Type B pancreatic cell (in vitro differentiated cells): ENCODE results near the gene TCF20. TPM values are rescaled to one million over a fixed set of nuclear protein-coding genes. Genes with fewer than 3 reads are reported as not detected.

Experiments
- DNase-seq: peaks from one replicate; pipeline ENCODE4 v3.0.0; 2021; ENCODE audit warnings: mixed read lengths; ENCODE audit not compliant: unreplicated experiment; ENCODE audit errors: extremely low spot score
- H3K27ac Mint-ChIP-seq: 2 replicates; pipeline ENCODE4 v1.8.0; 2021; ENCODE audit warnings: mild to moderate bottlenecking, mixed read lengths
- H3K27me3 Mint-ChIP-seq: 2 replicates; pipeline ENCODE4 v1.8.0; 2021; ENCODE audit warnings: mixed read lengths
- H3K36me3 Mint-ChIP-seq: 2 replicates; pipeline ENCODE4 v1.8.0; 2021; ENCODE audit warnings: mixed read lengths
- H3K4me1 Mint-ChIP-seq: one replicate; pipeline ENCODE4 v1.8.0; 2021; ENCODE audit warnings: mixed read lengths; ENCODE audit not compliant: unreplicated experiment
- H3K4me3 Mint-ChIP-seq: 2 replicates; pipeline ENCODE4 v1.8.0; 2021; ENCODE audit warnings: mild to moderate bottlenecking, mixed read lengths
- H3K9me3 Mint-ChIP-seq: 2 replicates; pipeline ENCODE4 v1.8.0; 2021; ENCODE audit warnings: mixed read lengths
- CTCF ChIP-seq: fragments of 200-600 bp; sonication (generic); conservative IDR thresholded peaks from 2 replicates; pipeline ENCODE4 v1.5.0; 2021; ENCODE audit warnings: antibody characterized with exemption, mild to moderate bottlenecking
- total RNA-seq: library from RNA; stranded (reverse); gene quantifications from 2 replicates; pipeline ENCODE4 v1.2.1, GENCODE V29; 2021; ENCODE audit warnings: low replicate concordance

TCF20 gene
- total RNA-seq, 1 donor from 2014 or later = 65.1 TPM

- Mint-ChIP-seq H3K9me3 (no peaks in the 10 kb centered on the region), H3K27me3 (peaks cover 43% of the 10 kb centered on the region), H3K36me3 (no peaks in the 10 kb centered on the region), H3K4me3 (peak overlapping the region; percentile 79), H3K27ac (peak overlapping the region; percentile 54), H3K4me1 (peaks cover 15% of the 10 kb centered on the region)
- no peak for TF ChIP-seq CTCF
- no peak for DNase-seq
These were observed 12.5 kb upstream of the TCF20 start for GRCh38 chr22:42282943-42283277.

- Mint-ChIP-seq H3K4me3 (peak overlapping the region; percentile 79), H3K27ac (peak overlapping the region; percentile 54), H3K9me3 (no peaks in the 10 kb centered on the region), H3K36me3 (no peaks in the 10 kb centered on the region), H3K27me3 (peaks cover 46% of the 10 kb centered on the region), H3K4me1 (peaks cover 15% of the 10 kb centered on the region)
- no peak for DNase-seq
- TF ChIP-seq CTCF = no peak
These were observed 11.9 kb upstream of the TCF20 start for GRCh38 chr22:42282252-42282942.

- Mint-ChIP-seq H3K4me1 (peaks cover 19% of the 10 kb centered on the region), H3K9me3 (no peaks in the 10 kb centered on the region), H3K4me3 (peak overlapping the region; percentile 14), H3K27ac (no peak overlapping the region), H3K36me3 (peaks cover 4% of the 10 kb centered on the region), H3K27me3 (peaks cover 52% of the 10 kb centered on the region)
- TF ChIP-seq CTCF = no peak
- DNase-seq = no peak
These were observed 11.3 kb upstream of the TCF20 start for GRCh38 chr22:42281706-42282251.

GRCh38 chr22:42281284-42281683, 10.8 kb upstream of the TCF20 start:
- H3K4me3 Mint-ChIP-seq = no peak overlapping the region
- peaks cover 4% of the 10 kb centered on the region for H3K36me3 Mint-ChIP-seq
- H3K27me3 Mint-ChIP-seq = peaks cover 47% of the 10 kb centered on the region

GRCh38 chr22:42280836-42281235, 10.4 kb upstream of the TCF20 start:
- peaks cover 46% of the 10 kb centered on the region for H3K27me3 Mint-ChIP-seq

More at GRCh38 chr22:42281284-42281683, 10.8 kb upstream of the TCF20 start:
- no peaks in the 10 kb centered on the region for H3K9me3 Mint-ChIP-seq
- H3K27ac Mint-ChIP-seq = no peak overlapping the region
- no peak for DNase-seq
- H3K4me1 Mint-ChIP-seq = peaks cover 14% of the 10 kb centered on the region
- TF ChIP-seq CTCF = no peak

More at GRCh38 chr22:42280836-42281235, 10.4 kb upstream of the TCF20 start:
- no peak for DNase-seq
- peaks cover 18% of the 10 kb centered on the region for H3K4me1 Mint-ChIP-seq
- H3K36me3 Mint-ChIP-seq = peaks cover 4% of the 10 kb centered on the region
- no peaks in the 10 kb centered on the region for H3K9me3 Mint-ChIP-seq
- no peak overlapping the region for H3K4me3 Mint-ChIP-seq
- no peak overlapping the region for H3K27ac Mint-ChIP-seq
- no peak for TF ChIP-seq CTCF
